Adrenal gland (tissue), 12 donors: ENCODE data around the gene KLHL3. TPM values are rescaled to one million over a fixed set of nuclear protein-coding genes. Genes with fewer than 3 reads are reported as not detected.

Experiments
- DNase-seq, 7 donors: peaks; one replicate each; pipeline ENCODE4 v3.0.0-alpha.2; 2019 to 2020
- H3K27ac ChIP-seq, 5 donors: fragments of 200-600 bp; sonication (generic) in 4 of 5; 1 replicate in 3 of 5; 2 replicates in 2 of 5; pipeline versions ENCODE4 v1.5.1 to v1.8.0; 2016 to 2020; ENCODE audit warnings: mild to moderate bottlenecking in 1 of 5
- H3K27me3 ChIP-seq: fragments of 200-600 bp; 2 replicates; pipeline ENCODE4 v1.8.0; 2021
- H3K36me3 ChIP-seq, 2 donors: fragments of 200-600 bp; replicated peaks in 1 of 2; 1 replicate in 1 of 2; 2 replicates in 1 of 2; pipeline versions ENCODE4 v1.5.1 to v1.8.0; 2018 to 2022
- H3K4me1 ChIP-seq, 2 donors: fragments of 200-600 bp; replicated peaks in 1 of 2; 1 replicate in 1 of 2; 2 replicates in 1 of 2; pipeline versions ENCODE4 v1.5.1 to v1.8.0; 2018 to 2021
- H3K4me3 ChIP-seq, 4 donors: fragments of 200-600 bp; sonication (generic) in 3 of 4; one replicate each; pipeline ENCODE4 v1.5.1; 2016 to 2018
- H3K9me3 ChIP-seq, 3 donors: fragments of 200-600 bp; sonication (generic) in 1 of 3; replicated peaks in 1 of 3; 1 replicate in 2 of 3; 2 replicates in 1 of 3; pipeline versions ENCODE4 v1.5.1 to v1.8.0; 2016 to 2021
- CTCF ChIP-seq, 6 experiments: fragments of 450-650 bp in 4 of 6; fragments of 200-600 bp in 2 of 6; sonication (generic) in 1 of 6; IDR thresholded peaks; 1 replicate in 5 of 6; 2 replicates in 1 of 6; pipeline versions ENCODE4 v1.5.1 to v1.8.0; 2016 to 2021; ENCODE audit warnings: antibody characterized with exemption in 6 of 6, mild to moderate bottlenecking in 2 of 6, moderate library complexity in 1 of 6
- POLR2A ChIP-seq, 2 donors: fragments of 450-650 bp; IDR thresholded peaks; one replicate each; pipeline ENCODE4 v1.6.1; 2017; ENCODE audit warnings: antibody characterized with exemption in 2 of 2, mild to moderate bottlenecking in 2 of 2, moderate library complexity in 1 of 2
- WGBS, 4 donors: extraction: QIAGEN DNeasy Blood & Tissue Kit in 2 of 4; methylation state at CpG; one replicate each; pipeline versions ENCODE4 v1.1.5 to v1.1.7; 2013 to 2017; 5-methylcytosine and 5-hydroxymethylcytosine counted together
- intact Hi-C, 2 donors: fragments of 100-400 bp; cut with DNase I; formaldehyde crosslinking; loops; one replicate each; pipeline versions ENCODE4 v1.14.1 to v1.15.0; 2022 to 2023
- polyA plus RNA-seq, 3 donors: library from polyadenylated mRNA; stranded (reverse); fragments of 200-250 nt in 2 of 3; fragments of 350-450 nt in 1 of 3; fragmentation: Illumina TruSeq in 1 of 3; extraction: RNeasy Lipid Tissue Mini Kit (QIAGEN cat#74804) in 1 of 3; gene quantifications; one replicate each; pipeline ENCODE4 v1.2.3, GENCODE V29; 2013 to 2014
- total RNA-seq, 9 donors: library from RNA; depleted of rRNA in 4 of 9; stranded (reverse); fragments of >200 nt in 4 of 9; fragments of 120-200 nt in 1 of 9; fragmentation: NEBNext Ultra II Directional in 1 of 9; extraction: Animal tissue kit (Norgen Biotek cat#: 25700) in 1 of 9; gene quantifications; one replicate each; pipeline versions ENCODE4 v1.1.0 to v1.2.4, GENCODE V29; 2013 to 2023
- donor health status: healthy with polysubstance abuse.
- donor health status: Bipolar disorder and iron deficiency.
- donor health status: DM: yes; HTN: yes; CAD: no.
- donor health status: DM: no; HTN: no; CAD: no.
- donor health status: DM: no; HTN: no; CAD: no.
- donor health status: DM: yes; HTN: yes; CAD: no.

KLHL3 gene
- total and polyA plus RNA-seq, 12 donors, result 3.1 to 28.6 (median 13.4) TPM

- Histone ChIP-seq H3K9me3 (no peaks in the 10 kb centered on the region), H3K36me3 (no peaks in the 10 kb centered on the region), H3K4me3 (no peak overlapping the region), H3K4me1 (no peaks in the 10 kb centered on the region), H3K27me3 (no peaks in the 10 kb centered on the region), H3K27ac (no peak overlapping the region)
- WGBS, 4 donors, result 97 to 100% (median 100%) methylated on average over 4 of the region's 4 CpGs
- intact Hi-C loops, result no loop called here
- no peak for DNase-seq
- no peak for TF ChIP-seq POLR2A (IDR thresholded peaks at IDR 0.05)
Measured at GRCh38 chr5:137760294-137760693, 24.4 kb upstream of the KLHL3 start.

GRCh38 chr5:137758715-137759306, 22.9 kb upstream of the KLHL3 start:
- no peak for TF ChIP-seq CTCF (IDR thresholded peaks at IDR 0.05)
- no peak for TF ChIP-seq POLR2A (IDR thresholded peaks at IDR 0.05)
- Histone ChIP-seq H3K27me3 (no peaks in the 10 kb centered on the region), H3K4me1 (no peaks in the 10 kb centered on the region), H3K9me3 (no peaks in the 10 kb centered on the region), H3K4me3 (no peak overlapping the region), H3K36me3 (no peaks in the 10 kb centered on the region), H3K27ac (no peak overlapping the region)
- 81 to 85% (median 83%) methylated on average over 6 of the region's 6 CpGs for WGBS, 4 donors
- no peak for DNase-seq
- intact Hi-C loops, result no loop called here

DNA sequence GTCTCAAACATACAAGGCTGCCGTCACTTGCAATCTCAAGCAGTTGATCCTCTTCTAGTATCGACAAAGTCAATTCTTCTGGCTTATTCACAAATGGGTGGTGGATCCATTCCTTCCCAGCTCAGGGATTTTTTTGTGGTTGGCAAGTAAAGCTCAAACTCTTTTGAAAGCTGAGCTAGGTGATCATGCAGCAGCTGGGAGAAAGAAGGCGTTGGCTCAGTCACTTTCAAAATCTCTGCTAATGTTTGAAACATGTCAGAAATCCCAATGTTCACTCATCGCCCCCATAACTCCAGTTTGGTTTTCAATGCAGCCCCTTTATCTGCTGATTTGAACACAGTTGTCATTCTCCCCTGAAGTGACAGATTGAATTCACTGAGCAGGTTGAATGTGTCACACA, 22.2 kb upstream of the KLHL3 start:
- no peak for DNase-seq
- Histone ChIP-seq H3K9me3 (no peaks in the 10 kb centered on the region), H3K27me3 (no peaks in the 10 kb centered on the region), H3K36me3 (no peaks in the 10 kb centered on the region), H3K4me3 (no peak overlapping the region), H3K4me1 (no peaks in the 10 kb centered on the region), H3K27ac (no peak overlapping the region)
- TF ChIP-seq POLR2A (IDR thresholded peaks at IDR 0.05) (no peak), CTCF (IDR thresholded peaks at IDR 0.05) (no peak)
- intact Hi-C loops, result no loop called here
- 90 to 96% (median 93%) methylated on average over 4 of the region's 4 CpGs for WGBS, 4 donors

GRCh38 chr5:137757634-137758033, 21.7 kb upstream of the KLHL3 start:
- H3K36me3 ChIP-seq, result no peaks in the 10 kb centered on the region
- no peaks in the 10 kb centered on the region for H3K9me3 ChIP-seq
- intact Hi-C loops, result no loop called here
- H3K4me3 ChIP-seq, result no peak overlapping the region
- no peaks in the 10 kb centered on the region for H3K4me1 ChIP-seq
- H3K27me3 ChIP-seq, result no peaks in the 10 kb centered on the region
- no peak overlapping the region for H3K27ac ChIP-seq
- DNase-seq, result no peak
- WGBS, 4 donors, result 87 to 97% (median 95%) methylated on average over 5 of the region's 5 CpGs
- TF ChIP-seq POLR2A (IDR thresholded peaks at IDR 0.05) (no peak), CTCF (IDR thresholded peaks at IDR 0.05) (no peak)
